ENCODE results near the gene CGB8.
A peak's percentile ranks its signal among the peaks of the same experiment; 100 is the strongest.

The CGB8 gene

GRCh38 chr19:49010453-49010852 is 38.5 kb downstream of the CGB8 start:
- H3K4me3 ChIP-seq (ENCODE audit: low read depth, low read length), result no peak overlapping the region
- CTCF ChIA-PET, result interaction anchor here (0.7 to 9.4 kb wide), 3 partner anchors 12 to 67 kb away, joined by 3 to 133 read pairs (median 6); partner anchors contain the start of genes GYS1 and RUVBL2
- TF ChIP-seq ZNF518A (tag by site-specific recombination; conservative IDR thresholded peaks at IDR 0.05; ENCODE audit: low read depth), result no peak
- TF ChIP-seq KLF1 (tag by site-specific recombination; IDR thresholded peaks at IDR 0.05), result peak; percentile 40; the same call in 1 of the 2 replicates
- no peak for TF ChIP-seq ZFHX2 (tag by site-specific recombination; conservative IDR thresholded peaks at IDR 0.05)
- 0 out of 2 replicates have a peak, but pooled peaks have one; percentile 11 for TF ChIP-seq PRDM10 (tag by site-specific recombination; IDR thresholded peaks at IDR 0.05)
- peak; percentile 45 for TF ChIP-seq ZNF600 (tag by site-specific recombination; IDR thresholded peaks at IDR 0.05)

GRCh38 chr19:49009828-49010227 is 39.1 kb downstream of the CGB8 start:
- no peaks in the 10 kb centered on the region for H3K4me1 ChIP-seq (ENCODE audit: control insufficient read depth, insufficient read depth, low read length)
- ChIA-PET CTCF (interaction anchor here (1.0 to 9.4 kb wide), 3 partner anchors 11 to 64 kb away, joined by 5 to 133 read pairs (median 6); partner anchors contain the start of genes GYS1 and RUVBL2), POLR2A (interaction anchor here (0.5 to 2.5 kb wide), 4 partner anchors 10 to 1316 kb away, joined by 3 to 7 read pairs (median 5); partner anchors contain the start of gene RUVBL2)
- H3K36me3 ChIP-seq (ENCODE audit: control insufficient read depth in 2 of 2, insufficient read depth in 1 of 2, low read length in 2 of 2), result peaks cover 39 to 79% of the 10 kb centered on the region in 2 experiments
- TF ChIP-seq ZNF416 (tag by site-specific recombination; IDR thresholded peaks at IDR 0.05) (no peak), ZNF274 (IDR thresholded peaks at IDR 0.05; ENCODE audit: low read length) (no peak), ZNF274 (tag by site-specific recombination; IDR thresholded peaks at IDR 0.05; ENCODE audit: borderline replicate concordance) (no peak), ZNF776 (tag by site-specific recombination; IDR thresholded peaks at IDR 0.05; ENCODE audit: borderline replicate concordance) (no peak), ZSCAN18 (tag by site-specific recombination; IDR thresholded peaks at IDR 0.05) (no peak), ZNF10 (tag by site-specific recombination; IDR thresholded peaks at IDR 0.05) (no peak), ZBTB26 (tag by site-specific recombination; optimal IDR thresholded peaks at IDR 0.05) (no peak), ZNF791 (tag by site-specific recombination; IDR thresholded peaks at IDR 0.05) (no peak), ZBTB7A (tag by site-specific recombination; IDR thresholded peaks at IDR 0.05; ENCODE audit: low read depth) (no peak), ZNF132 (tag by site-specific recombination; IDR thresholded peaks at IDR 0.05; ENCODE audit: borderline replicate concordance) (no peak), ZNF169 (tag by site-specific recombination; IDR thresholded peaks at IDR 0.05) (no peak), ZNF280D (tag by site-specific recombination; IDR thresholded peaks at IDR 0.05) (no peak), ZNF394 (tag by site-specific recombination; IDR thresholded peaks at IDR 0.05; ENCODE audit: borderline replicate concordance) (no peak), SP2 (tag by site-specific recombination; IDR thresholded peaks at IDR 0.05) (no peak)
- H3K9me3 ChIP-seq (ENCODE audit: control insufficient read depth, insufficient read depth, low read depth, low read length), result no peaks in the 10 kb centered on the region
- H3K27ac ChIP-seq (ENCODE audit: extremely low read depth, low read depth, low read length), result no peak overlapping the region
- H3K4me3 ChIP-seq (ENCODE audit: low read depth, low read length), result no peak overlapping the region

More at GRCh38 chr19:49010453-49010852, 38.5 kb downstream of the CGB8 start:
- POLR2A ChIA-PET, result interaction anchor here (1.3 to 2.5 kb wide), 2 partner anchors 10 to 17 kb away, joined by 3 to 7 read pairs; partner anchors contain the start of gene RUVBL2
- H3K36me3 ChIP-seq (ENCODE audit: control insufficient read depth in 2 of 2, insufficient read depth in 1 of 2, low read length in 2 of 2), result peaks cover 33 to 79% of the 10 kb centered on the region in 2 experiments; a peak in 2 of 3 replicates
- H3K4me1 ChIP-seq (ENCODE audit: control insufficient read depth, insufficient read depth, low read length), result no peaks in the 10 kb centered on the region
- no peak overlapping the region for H3K27ac ChIP-seq (ENCODE audit: extremely low read depth, low read depth, low read length)
- H3K9me3 ChIP-seq (ENCODE audit: control insufficient read depth, insufficient read depth, low read depth, low read length), result no peaks in the 10 kb centered on the region
